Activated CD8-positive, alpha-beta memory T cell treated with anti-CD3 and anti-CD28 coated beads for 36 hours (primary cell): Measurements from ENCODE around the gene CHRDL2. TPM values are rescaled to one million over a fixed set of nuclear protein-coding genes. Genes with fewer than 3 reads are reported as not detected.

ENCODE experiments used
- CTCF ChIA-PET: fragments of 350-600 bp; sonication (Branson Sonifier 250); formaldehyde crosslinking; loops from one replicate; lab custom pipeline; 2021; ENCODE audit warnings: antibody characterized with exemption; lab: Charles Lee
- POLR2A ChIA-PET: fragments of 350-600 bp; sonication (Branson Sonifier 250); formaldehyde crosslinking; loops from one replicate; lab custom pipeline; 2021; ENCODE audit warnings: antibody characterized with exemption; lab: Charles Lee
- total RNA-seq, 2 experiments: library from RNA; stranded (reverse); gene quantifications; one replicate each; pipeline ENCODE4 v1.2.3, GENCODE V29; 2021

Gene CHRDL2
- total RNA-seq, 2 experiments from 2014 or later = not detected

- ChIA-PET CTCF (interaction anchor here (1.3 to 7.1 kb wide), 2 partner anchors 22 to 39 kb away, joined by 3 to 65 read pairs; no protein-coding TSS in a partner anchor), POLR2A (no interaction called here)
Measured at GRCh38 chr11:74723511-74723910, 7.7 kb downstream of the CHRDL2 start.

GRCh38 chr11:74721479-74721835 lies 9.8 kb downstream of the CHRDL2 start:
- ChIA-PET POLR2A (no interaction called here), CTCF (interaction anchor here (0.5 to 1.7 kb wide), 2 partner anchors 19 to 50 kb away, joined by 3 to 4 read pairs; no protein-coding TSS in a partner anchor)

- ChIA-PET CTCF (interaction anchor here (1.7 kb wide), 1 partner anchor 18 kb away, joined by 4 read pairs; no protein-coding TSS in a partner anchor), POLR2A (no interaction called here)
Measured at GRCh38 chr11:74720596-74721478, 10.4 kb downstream of the CHRDL2 start.

GRCh38 chr11:74719011-74719410 lies 12.2 kb downstream of the CHRDL2 start:
- CTCF ChIA-PET = no interaction called here
- POLR2A ChIA-PET = no interaction called here

GRCh38 chr11:74717221-74717969 lies 13.8 kb downstream of the CHRDL2 start:
- ChIA-PET CTCF (interaction anchor here (1.5 kb wide), 1 partner anchor 15 kb away, joined by 5 read pairs; no protein-coding TSS in a partner anchor), POLR2A (no interaction called here)

GRCh38 chr11:74714904-74715303 lies 16.3 kb downstream of the CHRDL2 start:
- ChIA-PET POLR2A (no interaction called here), CTCF (interaction anchor here (1.3 kb wide), 1 partner anchor 12 kb away, joined by 6 read pairs; no protein-coding TSS in a partner anchor)

GRCh38 chr11:74713686-74714085 lies 17.5 kb downstream of the CHRDL2 start:
- CTCF ChIA-PET = no interaction called here
- POLR2A ChIA-PET = no interaction called here

- CTCF ChIA-PET = no interaction called here
- POLR2A ChIA-PET = no interaction called here
Measured at GRCh38 chr11:74710281-74710938, 20.8 kb downstream of the CHRDL2 start.

GRCh38 chr11:74709175-74709574 lies 22.1 kb downstream of the CHRDL2 start:
- CTCF ChIA-PET = no interaction called here
- POLR2A ChIA-PET = no interaction called here

- CTCF ChIA-PET = interaction anchor here (0.9 kb wide), 1 partner anchor 18 kb away, joined by 3 read pairs; no protein-coding TSS in a partner anchor
- POLR2A ChIA-PET = no interaction called here
Measured at GRCh38 chr11:74707602-74708510, 23.4 kb downstream of the CHRDL2 start.

- ChIA-PET POLR2A (no interaction called here), CTCF (interaction anchor here (0.9 kb wide), 1 partner anchor 19 kb away, joined by 3 read pairs; no protein-coding TSS in a partner anchor)
Measured at GRCh38 chr11:74707182-74707581, 24.0 kb downstream of the CHRDL2 start.

- CTCF ChIA-PET = interaction anchor here (0.7 to 5.9 kb wide), 9 partner anchors 9 to 168 kb away, joined by 3 to 65 read pairs (median 6); partner anchors contain the start of gene RNF169
- POLR2A ChIA-PET = interaction anchor here (0.6 kb wide), 1 partner anchor 28 kb away, joined by 6 read pairs; no protein-coding TSS in a partner anchor
Measured at GRCh38 chr11:74703211-74703610, 28.0 kb downstream of the CHRDL2 start.

GRCh38 chr11:74702383-74703007 lies 28.7 kb downstream of the CHRDL2 start:
- ChIA-PET CTCF (interaction anchor here (0.7 to 5.9 kb wide), 13 partner anchors 9 to 168 kb away, joined by 3 to 65 read pairs (median 5); partner anchors contain the start of gene RNF169), POLR2A (no interaction called here)

GRCh38 chr11:74701351-74701750 lies 29.9 kb downstream of the CHRDL2 start:
- CTCF ChIA-PET = interaction anchor here (0.7 to 5.9 kb wide), 7 partner anchors 8 to 170 kb away, joined by 3 to 65 read pairs (median 7); partner anchors contain the start of gene RNF169
- POLR2A ChIA-PET = interaction anchor here (0.7 kb wide), 1 partner anchor 208 kb away, joined by 4 read pairs; no protein-coding TSS in a partner anchor

GRCh38 chr11:74699615-74700396 lies 31.4 kb downstream of the CHRDL2 start:
- ChIA-PET POLR2A (no interaction called here), CTCF (interaction anchor here (5.9 kb wide), 1 partner anchor 26 kb away, joined by 65 read pairs; no protein-coding TSS in a partner anchor)

- POLR2A ChIA-PET = no interaction called here
Measured at GRCh38 chr11:74697722-74698121, 33.5 kb downstream of the CHRDL2 start.

More at GRCh38 chr11:74697722-74698121, 33.5 kb downstream of the CHRDL2 start:
- CTCF ChIA-PET = interaction anchor here (0.6 kb wide), 1 partner anchor 15 kb away, joined by 4 read pairs; no protein-coding TSS in a partner anchor
